Activated T-cell treated with anti-CD3 and anti-CD28 coated beads for 1 hour (primary cell): ENCODE results near the gene LTB.

ENCODE experiments used
- DNase-seq: peaks from one replicate; pipeline ENCODE4 v3.0.0-alpha.2; 2020; ENCODE audit warnings: low read depth

Gene LTB

DNA sequence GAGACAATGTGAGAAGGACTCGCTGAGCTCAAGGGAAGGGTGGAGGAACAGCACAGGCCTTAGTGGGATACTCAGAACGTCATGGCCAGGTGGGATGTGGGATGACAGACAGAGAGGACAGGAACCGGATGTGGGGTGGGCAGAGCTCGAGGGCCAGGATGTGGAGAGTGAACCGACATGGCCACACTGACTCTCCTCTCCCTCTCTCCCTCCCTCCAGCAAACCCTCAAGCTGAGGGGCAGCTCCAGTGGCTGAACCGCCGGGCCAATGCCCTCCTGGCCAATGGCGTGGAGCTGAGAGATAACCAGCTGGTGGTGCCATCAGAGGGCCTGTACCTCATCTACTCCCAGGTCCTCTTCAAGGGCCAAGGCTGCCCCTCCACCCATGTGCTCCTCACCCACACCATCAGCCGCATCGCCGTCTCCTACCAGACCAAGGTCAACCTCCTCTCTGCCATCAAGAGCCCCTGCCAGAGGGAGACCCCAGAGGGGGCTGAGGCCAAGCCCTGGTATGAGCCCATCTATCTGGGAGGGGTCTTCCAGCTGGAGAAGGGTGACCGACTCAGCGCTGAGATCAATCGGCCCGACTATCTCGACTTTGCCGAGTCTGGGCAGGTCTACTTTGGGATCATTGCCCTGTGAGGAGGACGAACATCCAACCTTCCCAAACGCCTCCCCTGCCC lies 5.2 kb downstream of the LTB start:
- peak; percentile 35 for DNase-seq

DNA sequence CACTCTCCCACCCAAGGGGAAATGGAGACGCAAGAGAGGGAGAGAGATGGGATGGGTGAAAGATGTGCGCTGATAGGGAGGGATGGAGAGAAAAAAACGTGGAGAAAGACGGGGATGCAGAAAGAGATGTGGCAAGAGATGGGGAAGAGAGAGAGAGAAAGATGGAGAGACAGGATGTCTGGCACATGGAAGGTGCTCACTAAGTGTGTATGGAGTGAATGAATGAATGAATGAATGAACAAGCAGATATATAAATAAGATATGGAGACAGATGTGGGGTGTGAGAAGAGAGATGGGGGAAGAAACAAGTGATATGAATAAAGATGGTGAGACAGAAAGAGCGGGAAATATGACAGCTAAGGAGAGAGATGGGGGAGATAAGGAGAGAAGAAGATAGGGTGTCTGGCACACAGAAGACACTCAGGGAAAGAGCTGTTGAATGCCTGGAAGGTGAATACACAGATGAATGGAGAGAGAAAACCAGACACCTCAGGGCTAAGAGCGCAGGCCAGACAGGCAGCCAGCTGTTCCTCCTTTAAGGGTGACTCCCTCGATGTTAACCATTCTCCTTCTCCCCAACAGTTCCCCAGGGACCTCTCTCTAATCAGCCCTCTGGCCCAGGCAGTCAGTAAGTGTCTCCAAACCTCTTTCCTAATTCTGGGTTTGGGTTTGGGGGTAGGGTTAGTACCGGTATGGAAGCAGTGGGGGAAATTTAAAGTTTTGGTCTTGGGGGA lies 6.1 kb downstream of the LTB start:
- no peak for DNase-seq

DNA sequence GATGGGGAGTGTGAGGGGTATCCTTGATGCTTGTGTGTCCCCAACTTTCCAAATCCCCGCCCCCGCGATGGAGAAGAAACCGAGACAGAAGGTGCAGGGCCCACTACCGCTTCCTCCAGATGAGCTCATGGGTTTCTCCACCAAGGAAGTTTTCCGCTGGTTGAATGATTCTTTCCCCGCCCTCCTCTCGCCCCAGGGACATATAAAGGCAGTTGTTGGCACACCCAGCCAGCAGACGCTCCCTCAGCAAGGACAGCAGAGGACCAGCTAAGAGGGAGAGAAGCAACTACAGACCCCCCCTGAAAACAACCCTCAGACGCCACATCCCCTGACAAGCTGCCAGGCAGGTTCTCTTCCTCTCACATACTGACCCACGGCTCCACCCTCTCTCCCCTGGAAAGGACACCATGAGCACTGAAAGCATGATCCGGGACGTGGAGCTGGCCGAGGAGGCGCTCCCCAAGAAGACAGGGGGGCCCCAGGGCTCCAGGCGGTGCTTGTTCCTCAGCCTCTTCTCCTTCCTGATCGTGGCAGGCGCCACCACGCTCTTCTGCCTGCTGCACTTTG lies 6.8 kb downstream of the LTB start, which contains the start of gene TNF:
TSS of gene TNF (plus strand) at position 231 of the 567 bp plus-strand sequence. CDS start at position 408, 177 bp downstream.
- DNase-seq = peak; percentile 76

DNA sequence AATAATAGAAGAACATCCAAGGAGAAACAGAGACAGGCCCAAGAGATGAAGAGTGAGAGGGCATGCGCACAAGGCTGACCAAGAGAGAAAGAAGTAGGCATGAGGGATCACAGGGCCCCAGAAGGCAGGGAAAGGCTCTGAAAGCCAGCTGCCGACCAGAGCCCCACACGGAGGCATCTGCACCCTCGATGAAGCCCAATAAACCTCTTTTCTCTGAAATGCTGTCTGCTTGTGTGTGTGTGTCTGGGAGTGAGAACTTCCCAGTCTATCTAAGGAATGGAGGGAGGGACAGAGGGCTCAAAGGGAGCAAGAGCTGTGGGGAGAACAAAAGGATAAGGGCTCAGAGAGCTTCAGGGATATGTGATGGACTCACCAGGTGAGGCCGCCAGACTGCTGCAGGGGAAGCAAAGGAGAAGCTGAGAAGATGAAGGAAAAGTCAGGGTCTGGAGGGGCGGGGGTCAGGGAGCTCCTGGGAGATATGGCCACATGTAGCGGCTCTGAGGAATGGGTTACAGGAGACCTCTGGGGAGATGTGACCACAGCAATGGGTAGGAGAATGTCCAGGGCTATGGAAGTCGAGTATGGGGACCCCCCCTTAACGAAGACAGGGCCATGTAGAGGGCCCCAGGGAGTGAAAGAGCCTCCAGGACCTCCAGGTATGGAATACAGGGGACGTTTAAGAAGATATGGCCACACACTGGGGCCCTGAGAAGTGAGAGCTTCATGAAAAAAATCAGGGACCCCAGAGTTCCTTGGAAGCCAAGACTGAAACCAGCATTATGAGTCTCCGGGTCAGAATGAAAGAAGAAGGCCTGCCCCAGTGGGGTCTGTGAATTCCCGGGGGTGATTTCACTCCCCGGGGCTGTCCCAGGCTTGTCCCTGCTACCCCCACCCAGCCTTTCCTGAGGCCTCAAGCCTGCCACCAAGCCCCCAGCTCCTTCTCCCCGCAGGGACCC lies 7.8 kb downstream of the LTB start:
- no peak for DNase-seq

DNA sequence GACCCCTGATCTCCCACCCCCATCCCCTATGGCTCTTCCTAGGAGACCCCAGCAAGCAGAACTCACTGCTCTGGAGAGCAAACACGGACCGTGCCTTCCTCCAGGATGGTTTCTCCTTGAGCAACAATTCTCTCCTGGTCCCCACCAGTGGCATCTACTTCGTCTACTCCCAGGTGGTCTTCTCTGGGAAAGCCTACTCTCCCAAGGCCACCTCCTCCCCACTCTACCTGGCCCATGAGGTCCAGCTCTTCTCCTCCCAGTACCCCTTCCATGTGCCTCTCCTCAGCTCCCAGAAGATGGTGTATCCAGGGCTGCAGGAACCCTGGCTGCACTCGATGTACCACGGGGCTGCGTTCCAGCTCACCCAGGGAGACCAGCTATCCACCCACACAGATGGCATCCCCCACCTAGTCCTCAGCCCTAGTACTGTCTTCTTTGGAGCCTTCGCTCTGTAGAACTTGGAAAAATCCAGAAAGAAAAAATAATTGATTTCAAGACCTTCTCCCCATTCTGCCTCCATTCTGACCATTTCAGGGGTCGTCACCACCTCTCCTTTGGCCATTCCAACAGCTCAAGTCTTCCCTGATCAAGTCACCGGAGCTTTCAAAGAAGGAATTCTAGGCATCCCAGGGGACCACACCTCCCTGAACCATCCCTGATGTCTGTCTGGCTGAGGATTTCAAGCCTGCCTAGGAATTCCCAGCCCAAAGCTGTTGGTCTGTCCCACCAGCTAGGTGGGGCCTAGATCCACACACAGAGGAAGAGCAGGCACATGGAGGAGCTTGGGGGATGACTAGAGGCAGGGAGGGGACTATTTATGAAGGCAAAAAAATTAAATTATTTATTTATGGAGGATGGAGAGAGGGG lies 8.8 kb downstream of the LTB start:
- no peak for DNase-seq

DNA sequence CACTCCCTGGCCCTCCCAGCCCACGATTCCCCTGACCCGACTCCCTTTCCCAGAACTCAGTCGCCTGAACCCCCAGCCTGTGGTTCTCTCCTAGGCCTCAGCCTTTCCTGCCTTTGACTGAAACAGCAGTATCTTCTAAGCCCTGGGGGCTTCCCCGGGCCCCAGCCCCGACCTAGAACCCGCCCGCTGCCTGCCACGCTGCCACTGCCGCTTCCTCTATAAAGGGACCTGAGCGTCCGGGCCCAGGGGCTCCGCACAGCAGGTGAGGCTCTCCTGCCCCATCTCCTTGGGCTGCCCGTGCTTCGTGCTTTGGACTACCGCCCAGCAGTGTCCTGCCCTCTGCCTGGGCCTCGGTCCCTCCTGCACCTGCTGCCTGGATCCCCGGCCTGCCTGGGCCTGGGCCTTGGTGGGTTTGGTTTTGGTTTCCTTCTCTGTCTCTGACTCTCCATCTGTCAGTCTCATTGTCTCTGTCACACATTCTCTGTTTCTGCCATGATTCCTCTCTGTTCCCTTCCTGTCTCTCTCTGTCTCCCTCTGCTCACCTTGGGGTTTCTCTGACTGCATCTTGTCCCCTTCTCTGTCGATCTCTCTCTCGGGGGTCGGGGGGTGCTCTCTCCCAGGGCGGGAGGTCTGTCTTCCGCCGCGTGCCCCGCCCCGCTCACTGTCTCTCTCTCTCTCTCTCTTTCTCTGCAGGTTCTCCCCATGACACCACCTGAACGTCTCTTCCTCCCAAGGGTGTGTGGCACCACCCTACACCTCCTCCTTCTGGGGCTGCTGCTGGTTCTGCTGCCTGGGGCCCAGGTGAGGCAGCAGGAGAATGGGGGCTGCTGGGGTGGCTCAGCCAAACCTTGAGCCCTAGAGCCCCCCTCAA lies 9.9 kb downstream of the LTB start, which contains the start of gene LTA:
TSS of gene LTA (plus strand) at position 249 of the 871 bp plus-strand sequence. CDS start at position 703, 454 bp downstream.
- DNase-seq = peak; percentile 64

- DNase-seq = no peak
Observed at GRCh38 chr6:31569861-31570536, 12.2 kb downstream of the LTB start.

GRCh38 chr6:31568537-31568961 lies 13.7 kb downstream of the LTB start:
- peak; percentile 32 for DNase-seq

GRCh38 chr6:31567531-31568370 lies 14.5 kb downstream of the LTB start:
- DNase-seq = no peak

GRCh38 chr6:31560697-31561058 lies 21.5 kb downstream of the LTB start:
- no peak for DNase-seq

GRCh38 chr6:31559958-31560696 lies 22.1 kb downstream of the LTB start:
- DNase-seq = peak; percentile 29

DNA sequence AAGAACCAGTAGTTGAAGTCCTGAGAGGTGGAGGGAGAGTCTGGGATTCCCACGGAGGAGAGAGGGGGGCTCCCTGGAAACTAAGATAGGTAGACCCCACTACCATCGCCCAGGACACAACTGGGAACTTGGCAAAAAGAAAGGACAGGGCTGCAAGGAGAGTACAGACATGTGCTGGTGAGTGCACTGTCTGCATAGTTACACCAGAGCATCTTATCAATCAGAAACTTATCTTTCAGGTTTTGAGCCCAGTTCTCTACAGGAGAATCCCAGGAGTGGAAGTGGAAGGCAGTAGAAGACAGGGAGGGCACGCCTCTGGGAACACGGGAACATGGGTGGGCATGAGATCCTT lies 22.6 kb downstream of the LTB start:
- DNase-seq = no peak

DNA sequence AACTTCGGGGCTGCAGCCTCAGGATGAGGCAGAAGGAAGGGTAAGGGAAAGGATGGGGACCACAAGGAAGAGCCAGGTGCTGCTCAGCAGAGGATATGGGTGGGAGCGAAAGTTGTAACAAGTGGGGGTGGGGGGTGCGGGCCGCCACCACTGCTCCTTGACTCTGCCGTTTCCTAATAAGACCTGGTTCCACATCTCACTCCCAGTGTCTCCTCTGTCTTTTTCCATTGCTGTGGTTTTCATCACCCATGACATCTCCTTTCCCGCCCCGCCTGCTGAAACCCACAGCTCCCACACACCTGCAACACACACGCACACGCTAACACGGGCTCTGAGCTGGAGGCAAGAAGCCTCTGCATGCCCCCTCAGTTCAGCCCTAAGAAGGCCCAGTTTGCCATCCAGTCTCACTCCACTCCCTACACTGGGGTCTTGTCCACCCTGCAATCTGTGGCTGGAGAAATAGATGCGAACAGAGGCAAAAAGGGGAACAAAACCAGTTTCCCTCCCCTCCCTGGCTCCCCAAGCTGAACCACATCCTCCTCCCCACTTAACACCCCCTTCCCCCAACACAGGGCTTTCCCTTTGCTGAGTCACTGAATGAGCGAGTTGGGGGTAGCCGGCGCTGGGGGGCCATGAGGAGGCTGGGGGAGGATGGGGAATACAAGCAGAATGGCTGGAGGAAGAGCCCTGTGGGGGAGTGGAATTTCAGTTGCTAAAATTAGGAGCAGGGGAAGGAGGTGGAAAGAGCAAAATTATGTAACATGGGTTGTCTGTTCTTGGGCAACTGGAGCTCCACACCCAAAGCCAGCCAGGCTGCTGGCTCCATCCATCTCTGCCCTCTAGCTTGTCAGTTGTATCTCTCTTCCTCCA lies 23.4 kb downstream of the LTB start:
- peak; percentile 51 for DNase-seq

DNA sequence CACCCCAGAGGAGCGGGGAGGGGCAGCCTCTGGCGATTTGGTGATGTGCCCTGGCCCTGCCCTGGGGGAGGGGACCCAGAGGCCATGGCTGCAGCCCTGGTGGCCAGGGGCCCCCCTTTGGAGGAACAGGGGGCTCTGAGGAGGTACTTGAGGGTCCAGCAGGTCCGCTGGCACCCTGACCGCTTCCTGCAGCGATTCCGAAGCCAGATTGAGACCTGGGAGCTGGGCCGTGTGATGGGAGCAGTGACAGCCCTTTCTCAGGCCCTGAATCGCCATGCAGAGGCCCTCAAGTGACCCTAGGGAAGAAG lies 24.0 kb downstream of the LTB start:
- no peak for DNase-seq

GRCh38 chr6:31557443-31558317 lies 24.5 kb downstream of the LTB start:
- no peak for DNase-seq

DNA sequence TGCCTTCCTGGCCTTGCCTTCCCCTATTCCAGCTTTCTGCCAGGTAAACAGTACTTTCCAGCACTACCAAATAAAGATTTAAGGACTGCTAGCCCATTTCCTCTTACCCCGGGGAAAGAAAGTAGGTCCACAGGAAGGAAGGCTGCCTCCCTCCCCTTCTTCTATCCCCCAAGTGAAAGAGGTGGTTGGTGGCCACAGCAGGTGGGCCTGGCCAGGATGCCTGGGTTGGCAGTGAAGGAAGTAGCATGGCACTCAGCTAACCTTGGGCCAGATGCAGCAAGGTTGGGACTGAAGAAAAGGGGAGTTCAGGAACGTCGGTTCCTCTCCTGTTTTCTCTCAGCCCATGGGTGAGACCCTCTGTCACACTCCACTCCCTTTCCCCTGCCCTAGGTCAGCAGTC lies 25.9 kb downstream of the LTB start:
- DNase-seq = no peak
